Measurements from ENCODE around the gene OSBP2.

DNA sequence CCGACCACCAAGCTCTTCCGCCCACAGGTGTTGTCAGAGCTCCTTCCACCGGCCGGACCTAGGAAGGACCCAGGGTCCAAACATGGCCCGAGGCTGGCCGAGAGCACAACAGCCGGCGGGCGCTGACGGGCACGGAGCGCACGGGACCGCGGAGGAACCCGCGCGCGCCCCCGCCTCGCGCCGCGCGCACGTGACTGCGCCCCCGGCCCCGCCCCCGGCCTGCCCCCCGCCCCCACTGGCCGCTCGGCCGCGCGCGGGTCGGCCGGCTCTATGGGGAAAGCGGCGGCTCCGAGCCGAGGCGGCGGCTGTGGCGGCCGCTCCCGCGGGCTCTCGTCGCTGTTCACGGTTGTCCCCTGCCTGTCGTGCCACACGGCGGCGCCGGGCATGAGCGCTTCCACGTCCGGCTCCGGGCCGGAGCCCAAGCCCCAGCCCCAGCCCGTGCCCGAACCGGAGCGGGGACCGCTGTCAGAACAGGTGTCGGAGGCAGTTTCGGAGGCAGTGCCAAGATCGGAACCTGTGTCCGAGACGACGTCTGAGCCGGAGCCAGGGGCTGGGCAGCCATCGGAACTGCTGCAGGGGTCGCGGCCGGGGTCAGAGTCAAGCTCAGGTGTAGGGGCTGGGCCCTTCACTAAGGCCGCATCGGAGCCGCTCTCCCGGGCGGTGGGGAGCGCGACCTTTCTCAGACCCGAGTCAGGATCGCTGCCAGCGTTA is at the start of gene OSBP2:
- TF ChIP-seq GATA3 (IDR thresholded peaks at IDR 0.05; ENCODE audit: low read depth, low read length): no peak
- TF ChIP-seq GATA2 (IDR thresholded peaks at IDR 0.05; ENCODE audit: low read depth, low read length): no peak
